ENCODE data around the gene FRYL.

Gene FRYL

GRCh38 chr4:48554606-48555005, 225.5 kb downstream of the FRYL start:
- Mint-ChIP-seq H3K4me3 (no peak overlapping the region), H3K27me3 (ENCODE audit: low read depth) (no peaks in the 10 kb centered on the region), H3K27ac (no peak overlapping the region), H3K36me3 (ENCODE audit: low read depth) (peaks cover 43% of the 10 kb centered on the region), H3K9me3 (no peaks in the 10 kb centered on the region), H3K4me1 (ENCODE audit: low read depth) (peaks cover 4% of the 10 kb centered on the region)

GRCh38 chr4:48553720-48554119, 226.4 kb downstream of the FRYL start:
- Mint-ChIP-seq H3K4me3 (no peak overlapping the region), H3K9me3 (no peaks in the 10 kb centered on the region), H3K36me3 (ENCODE audit: low read depth) (peaks cover 42% of the 10 kb centered on the region), H3K27ac (no peak overlapping the region), H3K27me3 (ENCODE audit: low read depth) (no peaks in the 10 kb centered on the region), H3K4me1 (ENCODE audit: low read depth) (peaks cover 2% of the 10 kb centered on the region)

DNA sequence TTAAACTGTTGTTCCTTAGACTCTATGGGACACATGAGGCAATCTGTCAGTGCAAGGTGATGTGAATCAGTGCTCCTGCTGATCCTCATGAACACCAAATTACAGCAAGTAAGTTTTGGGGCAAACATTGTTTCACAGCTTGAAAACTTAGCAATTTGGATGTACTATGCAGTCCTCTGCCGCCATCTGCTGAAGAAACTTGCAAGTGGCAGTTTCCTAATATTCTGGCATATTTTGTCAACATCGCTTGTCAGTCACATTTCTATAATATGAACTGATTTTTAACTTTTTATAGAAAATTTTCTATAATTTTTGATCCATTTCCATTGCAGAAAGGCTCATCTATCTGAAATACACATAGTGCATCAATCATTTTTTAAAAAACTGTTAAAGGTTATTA, 233.7 kb downstream of the FRYL start:
- Mint-ChIP-seq H3K27me3 (ENCODE audit: low read depth) (no peaks in the 10 kb centered on the region), H3K36me3 (ENCODE audit: low read depth) (peaks cover 31% of the 10 kb centered on the region), H3K4me3 (no peak overlapping the region), H3K9me3 (no peaks in the 10 kb centered on the region), H3K4me1 (ENCODE audit: low read depth) (no peaks in the 10 kb centered on the region), H3K27ac (no peak overlapping the region)

- no peaks in the 10 kb centered on the region for H3K9me3 Mint-ChIP-seq
- H3K27me3 Mint-ChIP-seq (ENCODE audit: low read depth), result no peaks in the 10 kb centered on the region
- H3K27ac Mint-ChIP-seq, result no peak overlapping the region
- H3K4me1 Mint-ChIP-seq (ENCODE audit: low read depth), result no peaks in the 10 kb centered on the region
- peaks cover 37% of the 10 kb centered on the region for H3K36me3 Mint-ChIP-seq (ENCODE audit: low read depth)
- H3K4me3 Mint-ChIP-seq, result no peak overlapping the region
Observed at GRCh38 chr4:48543796-48544195, 236.3 kb downstream of the FRYL start.

- no peaks in the 10 kb centered on the region for H3K4me1 Mint-ChIP-seq (ENCODE audit: low read depth)
- H3K27me3 Mint-ChIP-seq (ENCODE audit: low read depth), result no peaks in the 10 kb centered on the region
- no peak overlapping the region for H3K27ac Mint-ChIP-seq
- H3K9me3 Mint-ChIP-seq, result no peaks in the 10 kb centered on the region
- peaks cover 32% of the 10 kb centered on the region for H3K36me3 Mint-ChIP-seq (ENCODE audit: low read depth)
- H3K4me3 Mint-ChIP-seq, result no peak overlapping the region
Observed at GRCh38 chr4:48542888-48543287, 237.2 kb downstream of the FRYL start.

DNA sequence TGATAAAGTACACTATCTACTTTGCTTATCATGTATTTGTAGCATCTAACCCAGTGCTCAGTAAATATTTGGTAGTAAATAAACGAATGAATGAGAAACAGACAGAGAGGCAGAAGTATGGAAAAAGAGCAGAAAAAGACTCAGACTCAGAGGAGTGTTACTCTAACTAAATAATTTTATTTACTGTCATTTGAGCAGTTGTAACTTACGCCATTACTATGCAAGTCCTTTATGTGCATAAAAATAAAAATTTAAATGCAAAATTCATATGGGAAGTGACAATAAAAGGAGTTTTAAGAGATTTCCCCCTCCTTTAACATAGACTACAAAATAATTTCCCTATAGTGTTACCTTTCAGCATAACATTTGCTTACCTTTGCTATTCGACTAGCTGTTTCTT, 240.5 kb downstream of the FRYL start:
- no peak overlapping the region for H3K4me3 Mint-ChIP-seq
- no peaks in the 10 kb centered on the region for H3K4me1 Mint-ChIP-seq (ENCODE audit: low read depth)
- H3K9me3 Mint-ChIP-seq, result no peaks in the 10 kb centered on the region
- peaks cover 33% of the 10 kb centered on the region for H3K36me3 Mint-ChIP-seq (ENCODE audit: low read depth)
- no peak overlapping the region for H3K27ac Mint-ChIP-seq
- no peaks in the 10 kb centered on the region for H3K27me3 Mint-ChIP-seq (ENCODE audit: low read depth)

DNA sequence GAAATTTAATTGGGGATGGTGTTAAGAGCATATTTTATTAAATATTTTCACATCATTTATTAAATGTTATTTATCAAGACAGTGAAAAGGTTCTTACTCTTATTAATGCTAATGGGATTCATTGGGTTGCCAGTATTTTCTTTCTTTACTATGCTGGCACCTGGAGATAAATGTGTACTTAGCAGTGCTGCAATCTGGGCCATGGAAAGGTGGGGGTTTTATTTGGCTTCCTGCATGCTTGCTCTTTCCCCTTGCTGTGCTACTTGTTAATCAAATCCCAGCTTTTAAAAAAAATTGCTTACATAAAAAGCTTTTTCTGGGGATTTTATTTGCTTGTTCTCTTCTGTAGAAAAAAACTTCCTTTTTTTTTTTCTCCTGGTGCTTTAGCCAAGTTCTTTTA, 241.7 kb downstream of the FRYL start:
- no peak overlapping the region for H3K27ac Mint-ChIP-seq
- no peaks in the 10 kb centered on the region for H3K9me3 Mint-ChIP-seq
- H3K4me3 Mint-ChIP-seq, result no peak overlapping the region
- H3K36me3 Mint-ChIP-seq (ENCODE audit: low read depth), result peaks cover 32% of the 10 kb centered on the region
- H3K27me3 Mint-ChIP-seq (ENCODE audit: low read depth), result no peaks in the 10 kb centered on the region
- H3K4me1 Mint-ChIP-seq (ENCODE audit: low read depth), result no peaks in the 10 kb centered on the region

GRCh38 chr4:48526406-48526805, 253.7 kb downstream of the FRYL start:
- Mint-ChIP-seq H3K4me1 (ENCODE audit: low read depth) (no peaks in the 10 kb centered on the region), H3K4me3 (no peak overlapping the region), H3K27ac (no peak overlapping the region), H3K36me3 (ENCODE audit: low read depth) (peaks cover 41% of the 10 kb centered on the region), H3K27me3 (ENCODE audit: low read depth) (no peaks in the 10 kb centered on the region), H3K9me3 (no peaks in the 10 kb centered on the region)

DNA sequence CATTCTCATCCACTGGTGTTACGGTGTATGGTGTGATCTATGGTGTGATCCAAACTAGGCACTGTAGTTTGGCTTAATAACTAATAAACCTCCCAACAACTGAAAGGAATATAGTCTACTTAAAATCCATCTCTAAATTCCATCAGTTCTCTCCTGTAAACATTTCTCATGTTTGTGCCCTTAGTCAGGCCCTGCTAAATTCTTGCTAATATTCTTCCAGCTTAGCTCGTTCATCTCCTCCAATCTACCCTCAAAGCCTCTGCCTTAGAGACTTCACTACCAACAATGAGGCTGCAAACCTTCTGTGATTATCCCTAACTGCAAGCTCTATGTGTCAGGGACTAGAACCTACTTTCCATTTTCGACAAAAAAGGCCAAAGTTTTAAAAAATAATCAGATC, 261.9 kb downstream of the FRYL start:
- Mint-ChIP-seq H3K4me1 (ENCODE audit: low read depth) (no peaks in the 10 kb centered on the region), H3K27me3 (ENCODE audit: low read depth) (no peaks in the 10 kb centered on the region), H3K36me3 (ENCODE audit: low read depth) (peaks cover 42% of the 10 kb centered on the region), H3K27ac (no peak overlapping the region), H3K4me3 (no peak overlapping the region), H3K9me3 (no peaks in the 10 kb centered on the region)

DNA sequence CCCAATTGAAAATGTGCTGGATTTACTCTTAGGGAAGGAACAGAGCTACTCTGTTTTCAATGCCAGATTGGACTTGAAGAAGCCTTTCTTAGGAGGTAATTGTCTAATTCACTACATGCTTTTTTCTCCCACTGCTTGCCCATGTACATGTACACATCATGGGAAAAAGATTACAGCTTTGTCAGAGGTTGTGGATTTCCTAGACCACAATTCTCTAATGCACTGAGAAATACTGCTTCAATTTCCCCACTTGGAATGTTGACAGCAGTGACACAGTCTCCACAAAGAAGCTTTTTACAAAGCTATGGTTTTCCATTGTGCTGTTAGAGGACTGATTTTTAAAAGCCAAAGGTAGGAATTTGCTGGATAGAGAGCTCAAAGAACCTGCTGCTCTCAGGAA, 270.5 kb downstream of the FRYL start:
- no peak overlapping the region for H3K27ac Mint-ChIP-seq
- no peaks in the 10 kb centered on the region for H3K27me3 Mint-ChIP-seq (ENCODE audit: low read depth)
- H3K4me1 Mint-ChIP-seq (ENCODE audit: low read depth), result no peaks in the 10 kb centered on the region
- H3K36me3 Mint-ChIP-seq (ENCODE audit: low read depth), result peaks cover 41% of the 10 kb centered on the region
- no peak overlapping the region for H3K4me3 Mint-ChIP-seq
- no peaks in the 10 kb centered on the region for H3K9me3 Mint-ChIP-seq

- H3K4me1 Mint-ChIP-seq (ENCODE audit: low read depth), result peaks cover 2% of the 10 kb centered on the region
- H3K27me3 Mint-ChIP-seq (ENCODE audit: low read depth), result no peaks in the 10 kb centered on the region
- H3K36me3 Mint-ChIP-seq (ENCODE audit: low read depth), result peaks cover 30% of the 10 kb centered on the region
- H3K9me3 Mint-ChIP-seq, result no peaks in the 10 kb centered on the region
- H3K27ac Mint-ChIP-seq, result no peak overlapping the region
- no peak overlapping the region for H3K4me3 Mint-ChIP-seq
Observed at GRCh38 chr4:48506716-48507115, 273.4 kb downstream of the FRYL start.

- Mint-ChIP-seq H3K4me3 (no peak overlapping the region), H3K9me3 (no peaks in the 10 kb centered on the region), H3K4me1 (ENCODE audit: low read depth) (peaks cover 9% of the 10 kb centered on the region)
Observed at GRCh38 chr4:48504352-48504751, 275.7 kb downstream of the FRYL start.

GRCh38 chr4:48504026-48504330, 276.1 kb downstream of the FRYL start:
- H3K27ac Mint-ChIP-seq, result no peak overlapping the region
- no peaks in the 10 kb centered on the region for H3K9me3 Mint-ChIP-seq
- H3K36me3 Mint-ChIP-seq (ENCODE audit: low read depth), result peaks cover 33% of the 10 kb centered on the region
- H3K27me3 Mint-ChIP-seq (ENCODE audit: low read depth), result no peaks in the 10 kb centered on the region
- H3K4me1 Mint-ChIP-seq (ENCODE audit: low read depth), result peaks cover 9% of the 10 kb centered on the region
- no peak overlapping the region for H3K4me3 Mint-ChIP-seq

More at GRCh38 chr4:48504352-48504751, 275.7 kb downstream of the FRYL start:
- Mint-ChIP-seq H3K36me3 (ENCODE audit: low read depth) (peaks cover 32% of the 10 kb centered on the region), H3K27ac (no peak overlapping the region), H3K27me3 (ENCODE audit: low read depth) (no peaks in the 10 kb centered on the region)

GRCh38 chr4:48503233-48504025, 276.6 kb downstream of the FRYL start:
- H3K4me1 Mint-ChIP-seq (ENCODE audit: low read depth), result peaks cover 9% of the 10 kb centered on the region
- H3K27me3 Mint-ChIP-seq (ENCODE audit: low read depth), result no peaks in the 10 kb centered on the region
- H3K9me3 Mint-ChIP-seq, result no peaks in the 10 kb centered on the region
- H3K27ac Mint-ChIP-seq, result no peak overlapping the region
- no peak overlapping the region for H3K4me3 Mint-ChIP-seq
- H3K36me3 Mint-ChIP-seq (ENCODE audit: low read depth), result peaks cover 32% of the 10 kb centered on the region

DNA sequence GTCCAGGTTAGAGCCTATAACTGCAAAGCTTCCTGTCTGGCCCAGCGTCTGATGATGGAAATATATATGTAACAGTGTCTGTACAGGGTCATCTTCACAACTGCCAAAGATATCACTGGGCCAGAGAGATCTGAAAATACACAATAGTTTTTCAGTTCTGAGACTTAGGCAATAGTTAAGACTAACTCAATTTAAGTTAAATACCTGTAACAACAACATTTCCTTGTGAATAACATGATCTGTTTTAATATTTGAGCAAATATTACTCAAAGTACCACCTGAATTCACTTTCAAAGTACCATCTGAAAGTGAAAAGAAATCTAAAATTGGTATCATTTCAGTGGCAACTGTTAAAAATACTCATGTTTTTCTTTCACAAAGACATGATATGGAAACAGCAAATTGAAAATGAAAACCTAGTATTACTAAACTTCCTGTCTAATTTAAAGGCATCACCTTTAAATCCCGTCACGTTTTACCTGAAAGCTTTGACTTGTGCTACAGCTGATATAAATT, 280.5 kb downstream of the FRYL start:
- no peaks in the 10 kb centered on the region for H3K27me3 Mint-ChIP-seq (ENCODE audit: low read depth)
- peaks cover 9% of the 10 kb centered on the region for H3K4me1 Mint-ChIP-seq (ENCODE audit: low read depth)
- no peak overlapping the region for H3K27ac Mint-ChIP-seq
- peaks cover 19% of the 10 kb centered on the region for H3K36me3 Mint-ChIP-seq (ENCODE audit: low read depth)
- H3K9me3 Mint-ChIP-seq, result no peaks in the 10 kb centered on the region
- H3K4me3 Mint-ChIP-seq, result no peak overlapping the region
